ENCODE measurements around the gene ATP6V1A.
A peak's percentile ranks its signal among the peaks of the same experiment; 100 is the strongest.
"Not testable (repeated sequence)": the region's sequence is repeated elsewhere in the genome, so short reads cannot be mapped to it uniquely, and the experiment has no call there.

ATP6V1A gene

GRCh38 chr3:113828600-113828999, 81.8 kb downstream of the ATP6V1A start:
- DNase-seq (ENCODE audit: low read depth), result no peak

GRCh38 chr3:113829576-113830354, 82.9 kb downstream of the ATP6V1A start:
- DNase-seq (ENCODE audit: low read depth), result no peak

- no peak for DNase-seq (ENCODE audit: low read depth)
These were observed 84.2 kb downstream of the ATP6V1A start for GRCh38 chr3:113831103-113831355.

GRCh38 chr3:113832477-113833164, 85.8 kb downstream of the ATP6V1A start:
- DNase-seq (ENCODE audit: low read depth), result no peak

- DNase-seq (ENCODE audit: low read depth), result no peak
These were observed 88.1 kb downstream of the ATP6V1A start for GRCh38 chr3:113834983-113835382.

GRCh38 chr3:113838631-113839209, 91.9 kb downstream of the ATP6V1A start, which contains the start of gene GRAMD1C:
Gene GRAMD1C (plus strand): TSS chr3:113838788. CDS start chr3:113838910, 122 bp downstream.
- DNase-seq (ENCODE audit: low read depth), result peak; percentile 67

GRCh38 chr3:113839551-113839950, 92.7 kb downstream of the ATP6V1A start:
- DNase-seq (ENCODE audit: low read depth), result no peak

GRCh38 chr3:113844622-113845222, 97.9 kb downstream of the ATP6V1A start:
- no peak for DNase-seq (ENCODE audit: low read depth)

- DNase-seq (ENCODE audit: low read depth), result no peak
These were observed 100.4 kb downstream of the ATP6V1A start for GRCh38 chr3:113847247-113847646.

- no peak for DNase-seq (ENCODE audit: low read depth)
These were observed 101.0 kb downstream of the ATP6V1A start for GRCh38 chr3:113847664-113848461.

GRCh38 chr3:113849071-113849470, 102.2 kb downstream of the ATP6V1A start:
- DNase-seq (ENCODE audit: low read depth), result not testable (repeated sequence)

GRCh38 chr3:113849841-113850240, 103.0 kb downstream of the ATP6V1A start:
- not testable (repeated sequence) for DNase-seq (ENCODE audit: low read depth)

GRCh38 chr3:113850391-113850790, 103.6 kb downstream of the ATP6V1A start:
- not testable (repeated sequence) for DNase-seq (ENCODE audit: low read depth)

GRCh38 chr3:113852506-113852905, 105.7 kb downstream of the ATP6V1A start:
- DNase-seq (ENCODE audit: low read depth), result no peak

Data from stimulated activated CD8-positive, alpha-beta memory T cell treated with anti-CD3 and anti-CD28 coated beads, Interleukin-7, amount 100 ng/mL, for 24 hours (primary cell).